ENCODE data around the gene TERB2.

DNA sequence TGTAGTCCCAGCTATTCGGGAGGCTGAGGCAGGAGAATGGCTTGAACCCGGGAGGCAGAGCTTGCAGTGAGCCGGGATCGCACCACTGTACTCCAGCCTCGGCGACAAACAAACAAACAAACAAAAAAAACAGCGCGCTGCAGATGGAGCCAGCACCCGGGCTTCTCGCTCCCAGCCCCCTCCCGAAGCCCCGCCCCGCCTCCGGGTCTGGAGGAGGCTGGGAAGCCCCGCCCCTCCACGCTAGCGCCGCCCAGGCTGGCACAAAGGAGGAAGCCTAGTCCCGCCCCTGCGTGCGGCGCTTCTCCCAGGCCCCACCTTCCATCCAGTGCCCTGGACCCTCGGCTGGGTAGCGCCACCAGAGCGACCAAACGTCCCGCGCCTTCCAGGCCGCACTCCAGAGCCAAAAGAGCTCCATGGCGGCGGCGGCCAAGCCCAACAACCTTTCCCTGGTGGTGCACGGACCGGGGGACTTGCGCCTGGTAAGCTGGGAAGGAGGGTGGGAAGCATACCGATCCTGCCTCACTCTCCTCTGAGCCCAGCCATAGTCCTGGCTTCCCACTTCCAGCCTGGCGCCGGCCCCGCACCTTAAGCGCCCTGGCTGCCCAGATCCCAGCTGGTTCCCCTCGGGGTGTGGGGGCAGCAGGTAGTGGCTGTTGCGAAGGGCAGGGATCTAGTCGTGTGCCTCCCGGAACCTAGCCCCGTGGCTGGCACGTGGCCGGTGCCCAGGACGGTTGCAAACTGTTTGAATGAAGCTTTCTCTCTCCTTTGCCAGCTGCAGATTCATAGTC lies 66.6 kb downstream of the TERB2 start, which contains the start of gene SORD:
- TF ChIP-seq RAD21 (IDR thresholded peaks at IDR 0.05; ENCODE audit: low read length) (no peak), MXI1 (IDR thresholded peaks at IDR 0.05; ENCODE audit: borderline replicate concordance, low read depth, low read length) (peak; percentile 67; the same call in 1 of the 2 replicates), MAZ (IDR thresholded peaks at IDR 0.05; ENCODE audit: borderline replicate concordance, low read depth, low read length) (peak; percentile 50; the same call in 1 of the 2 replicates)
- TF ChIP-seq, protein P1, sequence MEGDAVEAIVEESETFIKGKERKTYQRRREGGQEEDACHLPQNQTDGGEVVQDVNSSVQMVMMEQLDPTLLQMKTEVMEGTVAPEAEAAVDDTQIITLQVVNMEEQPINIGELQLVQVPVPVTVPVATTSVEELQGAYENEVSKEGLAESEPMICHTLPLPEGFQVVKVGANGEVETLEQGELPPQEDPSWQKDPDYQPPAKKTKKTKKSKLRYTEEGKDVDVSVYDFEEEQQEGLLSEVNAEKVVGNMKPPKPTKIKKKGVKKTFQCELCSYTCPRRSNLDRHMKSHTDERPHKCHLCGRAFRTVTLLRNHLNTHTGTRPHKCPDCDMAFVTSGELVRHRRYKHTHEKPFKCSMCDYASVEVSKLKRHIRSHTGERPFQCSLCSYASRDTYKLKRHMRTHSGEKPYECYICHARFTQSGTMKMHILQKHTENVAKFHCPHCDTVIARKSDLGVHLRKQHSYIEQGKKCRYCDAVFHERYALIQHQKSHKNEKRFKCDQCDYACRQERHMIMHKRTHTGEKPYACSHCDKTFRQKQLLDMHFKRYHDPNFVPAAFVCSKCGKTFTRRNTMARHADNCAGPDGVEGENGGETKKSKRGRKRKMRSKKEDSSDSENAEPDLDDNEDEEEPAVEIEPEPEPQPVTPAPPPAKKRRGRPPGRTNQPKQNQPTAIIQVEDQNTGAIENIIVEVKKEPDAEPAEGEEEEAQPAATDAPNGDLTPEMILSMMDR (conservative IDR thresholded peaks at IDR 0.05; ENCODE audit: low read depth, low read length) = no peak
- TF ChIP-seq, protein P2, sequence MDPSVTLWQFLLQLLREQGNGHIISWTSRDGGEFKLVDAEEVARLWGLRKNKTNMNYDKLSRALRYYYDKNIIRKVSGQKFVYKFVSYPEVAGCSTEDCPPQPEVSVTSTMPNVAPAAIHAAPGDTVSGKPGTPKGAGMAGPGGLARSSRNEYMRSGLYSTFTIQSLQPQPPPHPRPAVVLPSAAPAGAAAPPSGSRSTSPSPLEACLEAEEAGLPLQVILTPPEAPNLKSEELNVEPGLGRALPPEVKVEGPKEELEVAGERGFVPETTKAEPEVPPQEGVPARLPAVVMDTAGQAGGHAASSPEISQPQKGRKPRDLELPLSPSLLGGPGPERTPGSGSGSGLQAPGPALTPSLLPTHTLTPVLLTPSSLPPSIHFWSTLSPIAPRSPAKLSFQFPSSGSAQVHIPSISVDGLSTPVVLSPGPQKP (IDR thresholded peaks at IDR 0.05; ENCODE audit: borderline replicate concordance, low read depth, low read length) = no peak
- TF ChIP-seq, protein P3, sequence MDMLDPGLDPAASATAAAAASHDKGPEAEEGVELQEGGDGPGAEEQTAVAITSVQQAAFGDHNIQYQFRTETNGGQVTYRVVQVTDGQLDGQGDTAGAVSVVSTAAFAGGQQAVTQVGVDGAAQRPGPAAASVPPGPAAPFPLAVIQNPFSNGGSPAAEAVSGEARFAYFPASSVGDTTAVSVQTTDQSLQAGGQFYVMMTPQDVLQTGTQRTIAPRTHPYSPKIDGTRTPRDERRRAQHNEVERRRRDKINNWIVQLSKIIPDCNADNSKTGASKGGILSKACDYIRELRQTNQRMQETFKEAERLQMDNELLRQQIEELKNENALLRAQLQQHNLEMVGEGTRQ (IDR thresholded peaks at IDR 0.05; ENCODE audit: low read depth, low read length) = peak; percentile 54
